HepG2 (cell line): Measurements from ENCODE around the gene USP19. TPM values are rescaled to one million over a fixed set of nuclear protein-coding genes. Genes with fewer than 3 reads are reported as not detected.

Source experiments
- AGO1 ChIP-seq: fragments of 200-400 bp; formaldehyde crosslinking; IDR thresholded peaks from 2 replicates; pipeline ENCODE4 v1.6.1; 2017; ENCODE audit warnings: mild to moderate bottlenecking, low read depth, low read length, moderate library complexity; ENCODE audit not compliant: poor library complexity, severe bottlenecking
- ATF1 ChIP-seq: IDR thresholded peaks from 2 replicates; pipeline ENCODE4 v1.6.1; 2016; ENCODE audit warnings: mild to moderate bottlenecking, control low read depth
- ATF7 ChIP-seq, 2 experiments: fragments of 450-650 bp in 1 of 2; sonication (generic) in 1 of 2; formaldehyde crosslinking in 1 of 2; IDR thresholded peaks; 2 replicates each; pipeline versions ENCODE4 v1.4.0 to v1.6.1; 2016 to 2020; ENCODE audit warnings: antibody characterized with exemption in 1 of 2, mild to moderate bottlenecking in 1 of 2, missing genetic modification reagents in 1 of 2
- ETS1 ChIP-seq: sonication (generic); formaldehyde crosslinking; IDR thresholded peaks from 2 replicates; pipeline ENCODE4 v1.4.0; 2020; ENCODE audit warnings: missing genetic modification reagents
- HINFP ChIP-seq: sonication (generic); formaldehyde crosslinking; IDR thresholded peaks from 2 replicates; pipeline ENCODE4 v1.4.0; 2020; ENCODE audit warnings: low read depth, mild to moderate bottlenecking, missing genetic modification reagents
- POLR2A ChIP-seq, 2 experiments: IDR thresholded peaks; 2 replicates each; pipeline ENCODE4 v1.6.1; 2011; ENCODE audit warnings: low read depth in 2 of 2, low read length in 2 of 2, mild to moderate bottlenecking in 1 of 2, moderate library complexity in 1 of 2; ENCODE audit not compliant: insufficient read depth in 1 of 2
- RXRB ChIP-seq: IDR thresholded peaks from 2 replicates; pipeline ENCODE4 v1.6.1; 2016; ENCODE audit warnings: borderline replicate concordance, missing genetic modification reagents, missing compliant biosample characterization
- ZFP37 ChIP-seq: sonication (generic); formaldehyde crosslinking; IDR thresholded peaks from 2 replicates; pipeline ENCODE4 v1.4.0; 2020; ENCODE audit warnings: missing genetic modification reagents, borderline replicate concordance
- ZNF121 ChIP-seq: sonication (generic); formaldehyde crosslinking; IDR thresholded peaks from 2 replicates; pipeline ENCODE4 v1.5.0; 2020; ENCODE audit warnings: mild to moderate bottlenecking, missing genetic modification reagents
- ZNF33B ChIP-seq: sonication (generic); formaldehyde crosslinking; IDR thresholded peaks from 2 replicates; pipeline ENCODE4 v1.5.1; 2020; ENCODE audit warnings: mild to moderate bottlenecking, missing genetic modification reagents
- ZNF343 ChIP-seq: sonication (generic); formaldehyde crosslinking; IDR thresholded peaks from 2 replicates; pipeline ENCODE4 v1.4.0; 2020; ENCODE audit warnings: mild to moderate bottlenecking, missing genetic modification reagents
- ZNF513 ChIP-seq: sonication (generic); formaldehyde crosslinking; conservative IDR thresholded peaks from 2 replicates; pipeline ENCODE4 v1.5.0; 2020; ENCODE audit warnings: missing genetic modification reagents
- ZNF543 ChIP-seq: sonication (generic); formaldehyde crosslinking; IDR thresholded peaks from 2 replicates; pipeline ENCODE4 v1.4.0; 2020; ENCODE audit warnings: mild to moderate bottlenecking, missing genetic modification reagents
- ZNF782 ChIP-seq: sonication (generic); formaldehyde crosslinking; IDR thresholded peaks from 2 replicates; pipeline ENCODE4 v1.4.0; 2020; ENCODE audit warnings: missing genetic modification reagents, mild to moderate bottlenecking, borderline replicate concordance
- ZSCAN31 ChIP-seq: sonication (generic); formaldehyde crosslinking; IDR thresholded peaks from 2 replicates; pipeline ENCODE4 v1.5.0; 2020; ENCODE audit warnings: low read depth, mild to moderate bottlenecking, missing genetic modification reagents
- polyA plus RNA-seq, 8 experiments: library from polyadenylated mRNA; depleted of rRNA in 3 of 8; stranded (reverse) in 7 of 8; unstranded in 1 of 8; fragments of >200 nt; fragmentation: Illumina TruSeq in 4 of 8; extraction: Trizol in 4 of 8; gene quantifications; 2 replicates each; pipeline versions ENCODE4 v1.2.1 to v1.2.3, GENCODE V29; 2011 to 2016; ENCODE audit warnings: low read depth in 4 of 8, missing spikeins in 1 of 8, mixed read lengths in 1 of 8; ENCODE audit not compliant: insufficient read depth in 1 of 8
- total RNA-seq, 5 experiments: library from RNA; depleted of rRNA; stranded (reverse); fragments of >200 nt; fragmentation: Illumina TruSeq; extraction: Trizol; gene quantifications; 2 replicates each; pipeline ENCODE4 v1.2.3, GENCODE V29; 2016; ENCODE audit warnings: low read depth in 1 of 5
- TF ChIP-seq, protein P1 (sequence below): sonication (generic); formaldehyde crosslinking; IDR thresholded peaks from 2 replicates; pipeline ENCODE4 v1.4.0; 2020; ENCODE audit warnings: mild to moderate bottlenecking, missing genetic modification reagents
- TF ChIP-seq, protein P2 (sequence below): sonication (generic); formaldehyde crosslinking; IDR thresholded peaks from 2 replicates; pipeline ENCODE4 v1.8.0; 2022; ENCODE audit warnings: mild to moderate bottlenecking, missing genetic modification reagents
- TF ChIP-seq, protein P3 (sequence below): sonication (generic); formaldehyde crosslinking; IDR thresholded peaks from 2 replicates; pipeline ENCODE4 v1.4.0; 2020; ENCODE audit warnings: missing genetic modification reagents

Gene USP19
- total and polyA plus RNA-seq, 2 of the 13 experiments (the other 11 are each of a cell fraction or from before 2014, with no cell fraction given), result 28.3 to 31.7 TPM

- TF ChIP-seq, protein P1, sequence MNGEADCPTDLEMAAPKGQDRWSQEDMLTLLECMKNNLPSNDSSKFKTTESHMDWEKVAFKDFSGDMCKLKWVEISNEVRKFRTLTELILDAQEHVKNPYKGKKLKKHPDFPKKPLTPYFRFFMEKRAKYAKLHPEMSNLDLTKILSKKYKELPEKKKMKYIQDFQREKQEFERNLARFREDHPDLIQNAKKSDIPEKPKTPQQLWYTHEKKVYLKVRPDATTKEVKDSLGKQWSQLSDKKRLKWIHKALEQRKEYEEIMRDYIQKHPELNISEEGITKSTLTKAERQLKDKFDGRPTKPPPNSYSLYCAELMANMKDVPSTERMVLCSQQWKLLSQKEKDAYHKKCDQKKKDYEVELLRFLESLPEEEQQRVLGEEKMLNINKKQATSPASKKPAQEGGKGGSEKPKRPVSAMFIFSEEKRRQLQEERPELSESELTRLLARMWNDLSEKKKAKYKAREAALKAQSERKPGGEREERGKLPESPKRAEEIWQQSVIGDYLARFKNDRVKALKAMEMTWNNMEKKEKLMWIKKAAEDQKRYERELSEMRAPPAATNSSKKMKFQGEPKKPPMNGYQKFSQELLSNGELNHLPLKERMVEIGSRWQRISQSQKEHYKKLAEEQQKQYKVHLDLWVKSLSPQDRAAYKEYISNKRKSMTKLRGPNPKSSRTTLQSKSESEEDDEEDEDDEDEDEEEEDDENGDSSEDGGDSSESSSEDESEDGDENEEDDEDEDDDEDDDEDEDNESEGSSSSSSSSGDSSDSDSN (CRISPR knock-in tag), result no peak
- TF ChIP-seq ZNF782 (CRISPR knock-in tag) (peak; percentile 33; the same call in 1 of the 2 replicates), ZNF121 (CRISPR knock-in tag) (0 out of 2 replicates have a peak, but pooled peaks have one; percentile 43), ZNF343 (CRISPR knock-in tag) (peak; percentile 74; the same call in 1 of the 2 replicates), ZNF513 (CRISPR knock-in tag) (no peak), HINFP (CRISPR knock-in tag) (no peak), ZNF33B (no peak), ZSCAN31 (CRISPR knock-in tag) (0 out of 2 replicates have a peak, but pooled peaks have one; percentile 25), AGO1 (peak; percentile 88), ZFP37 (CRISPR knock-in tag) (0 out of 2 replicates have a peak, but pooled peaks have one; percentile 72), ZNF543 (CRISPR knock-in tag) (peak; percentile 21; the same call in 1 of the 2 replicates), ETS1 (CRISPR knock-in tag) (no peak), ATF7 (IDR thresholded peaks at IDR 0.05) (no peak), ATF7 (CRISPR knock-in tag; IDR thresholded peaks at IDR 0.05) (peak; percentile 63; the same call in 1 of the 2 replicates), RXRB (peak; percentile 8; the same call in 1 of the 2 replicates), ATF1 (CRISPR knock-in tag) (peak; percentile 82), POLR2A (IDR thresholded peaks at IDR 0.05; ENCODE audit: insufficient read depth in 1 of 2, low read depth in 2 of 2, low read length in 2 of 2) (peak in 1 of 2 experiments; percentile 40; a peak in 2 of 4 replicates)
- TF ChIP-seq, protein P2, sequence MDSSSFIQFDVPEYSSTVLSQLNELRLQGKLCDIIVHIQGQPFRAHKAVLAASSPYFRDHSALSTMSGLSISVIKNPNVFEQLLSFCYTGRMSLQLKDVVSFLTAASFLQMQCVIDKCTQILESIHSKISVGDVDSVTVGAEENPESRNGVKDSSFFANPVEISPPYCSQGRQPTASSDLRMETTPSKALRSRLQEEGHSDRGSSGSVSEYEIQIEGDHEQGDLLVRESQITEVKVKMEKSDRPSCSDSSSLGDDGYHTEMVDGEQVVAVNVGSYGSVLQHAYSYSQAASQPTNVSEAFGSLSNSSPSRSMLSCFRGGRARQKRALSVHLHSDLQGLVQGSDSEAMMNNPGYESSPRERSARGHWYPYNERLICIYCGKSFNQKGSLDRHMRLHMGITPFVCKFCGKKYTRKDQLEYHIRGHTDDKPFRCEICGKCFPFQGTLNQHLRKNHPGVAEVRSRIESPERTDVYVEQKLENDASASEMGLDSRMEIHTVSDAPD (CRISPR knock-in tag), result no peak
- TF ChIP-seq, protein P3, sequence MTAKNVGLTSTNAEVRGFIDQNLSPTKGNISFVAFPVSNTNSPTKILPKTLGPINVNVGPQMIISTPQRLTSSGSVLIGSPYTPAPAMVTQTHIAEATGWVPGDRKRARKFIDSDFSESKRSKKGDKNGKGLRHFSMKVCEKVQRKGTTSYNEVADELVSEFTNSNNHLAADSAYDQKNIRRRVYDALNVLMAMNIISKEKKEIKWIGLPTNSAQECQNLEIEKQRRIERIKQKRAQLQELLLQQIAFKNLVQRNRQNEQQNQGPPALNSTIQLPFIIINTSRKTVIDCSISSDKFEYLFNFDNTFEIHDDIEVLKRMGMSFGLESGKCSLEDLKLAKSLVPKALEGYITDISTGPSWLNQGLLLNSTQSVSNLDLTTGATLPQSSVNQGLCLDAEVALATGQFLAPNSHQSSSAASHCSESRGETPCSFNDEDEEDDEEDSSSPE, result peak; percentile 37
These were observed 27.4 kb downstream of the USP19 start (continued) for GRCh38 chr3:49092938-49093852.
